T-helper 1 cell treated with Interleukin-12 subunit alpha and Interleukin-12 subunit beta and Interleukin-4 antibody, amounts not matched to agents 30 μg/mL and 1 μg/mL, for 36 hours (primary cell): ENCODE data around the gene KRTCAP2.

Experiments
- H3K27ac Mint-ChIP-seq: one replicate; pipeline ENCODE4 v1.8.0; 2021; ENCODE audit warnings: mild to moderate bottlenecking, mixed read lengths
- H3K27me3 Mint-ChIP-seq: one replicate; pipeline ENCODE4 v1.8.0; 2021; ENCODE audit warnings: low read depth, mixed read lengths
- H3K36me3 Mint-ChIP-seq: one replicate; pipeline ENCODE4 v1.8.0; 2021; ENCODE audit warnings: low read depth, mixed read lengths
- H3K4me1 Mint-ChIP-seq: one replicate; pipeline ENCODE4 v1.8.0; 2021; ENCODE audit warnings: low read depth, mixed read lengths
- H3K4me3 Mint-ChIP-seq: one replicate; pipeline ENCODE4 v1.8.0; 2021; ENCODE audit warnings: mild to moderate bottlenecking, moderate library complexity, mixed read lengths
- H3K9me3 Mint-ChIP-seq: one replicate; pipeline ENCODE4 v1.8.0; 2021; ENCODE audit warnings: mixed read lengths

The KRTCAP2 gene

DNA sequence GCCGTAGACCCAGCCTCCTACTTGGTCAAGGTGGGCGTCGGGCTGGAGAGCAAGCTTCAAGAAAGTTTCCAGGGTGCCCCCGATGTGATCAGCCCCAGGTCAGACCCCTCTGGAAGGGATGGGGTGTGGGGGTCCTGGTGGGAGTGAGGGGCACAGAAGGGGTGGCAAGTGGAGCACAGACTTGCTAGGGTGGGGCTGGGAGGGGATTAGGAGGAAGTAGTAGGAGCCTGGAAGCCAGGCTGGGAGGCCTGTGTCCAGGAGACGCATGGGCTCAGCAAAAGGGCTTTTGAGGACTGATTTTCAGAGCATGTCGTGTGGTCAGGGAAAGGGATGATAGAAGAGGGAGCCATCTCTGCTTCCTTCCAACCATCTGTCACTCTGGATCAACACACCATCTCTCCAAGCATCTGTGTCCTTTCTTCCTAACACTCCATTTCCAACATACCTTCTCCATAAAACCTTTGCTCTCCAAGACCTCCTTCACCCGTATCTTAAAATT, 9.0 kb upstream of the KRTCAP2 start:
- H3K4me3 Mint-ChIP-seq = no peak overlapping the region
- peaks cover 29% of the 10 kb centered on the region for H3K36me3 Mint-ChIP-seq
- no peaks in the 10 kb centered on the region for H3K27me3 Mint-ChIP-seq
- H3K4me1 Mint-ChIP-seq = peaks cover 13% of the 10 kb centered on the region
- H3K27ac Mint-ChIP-seq = no peak overlapping the region
- H3K9me3 Mint-ChIP-seq = no peaks in the 10 kb centered on the region

DNA sequence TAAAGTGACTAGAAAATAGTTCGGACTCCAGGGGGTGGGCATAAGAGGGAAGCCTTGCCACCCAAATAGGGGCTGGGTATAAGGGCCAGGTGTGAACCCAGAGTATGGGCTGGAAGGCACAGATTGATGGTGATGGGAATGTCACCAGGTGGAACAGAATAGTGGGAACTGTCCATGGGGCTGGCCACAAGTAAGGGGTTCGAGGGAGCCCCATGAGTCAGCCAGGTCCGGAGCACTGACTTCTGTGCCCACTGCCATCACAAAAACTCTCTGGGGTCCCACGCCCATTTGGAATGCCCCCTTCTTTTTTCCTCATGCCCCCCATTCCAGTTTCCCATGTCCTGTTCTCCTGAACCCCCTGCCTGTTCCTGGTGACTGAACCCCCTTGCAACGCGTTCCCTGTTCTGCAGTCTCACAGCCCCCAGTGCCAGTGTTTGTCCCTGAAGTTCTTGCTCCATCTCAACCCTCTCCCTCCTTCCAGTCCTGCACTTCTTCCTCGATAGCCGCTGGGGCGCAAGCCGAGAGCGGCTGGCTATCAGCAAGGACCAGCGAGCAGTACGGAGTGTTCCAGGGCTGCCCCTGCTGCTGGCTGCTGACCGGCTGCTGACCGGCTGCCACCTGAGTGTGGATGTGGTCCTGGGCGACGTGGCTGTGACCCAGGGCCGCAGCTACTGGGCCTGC, 8.4 kb upstream of the KRTCAP2 start:
- H3K27me3 Mint-ChIP-seq = no peaks in the 10 kb centered on the region
- no peak overlapping the region for H3K27ac Mint-ChIP-seq
- H3K9me3 Mint-ChIP-seq = no peaks in the 10 kb centered on the region
- peaks cover 32% of the 10 kb centered on the region for H3K36me3 Mint-ChIP-seq
- peaks cover 16% of the 10 kb centered on the region for H3K4me1 Mint-ChIP-seq
- H3K4me3 Mint-ChIP-seq = no peak overlapping the region

DNA sequence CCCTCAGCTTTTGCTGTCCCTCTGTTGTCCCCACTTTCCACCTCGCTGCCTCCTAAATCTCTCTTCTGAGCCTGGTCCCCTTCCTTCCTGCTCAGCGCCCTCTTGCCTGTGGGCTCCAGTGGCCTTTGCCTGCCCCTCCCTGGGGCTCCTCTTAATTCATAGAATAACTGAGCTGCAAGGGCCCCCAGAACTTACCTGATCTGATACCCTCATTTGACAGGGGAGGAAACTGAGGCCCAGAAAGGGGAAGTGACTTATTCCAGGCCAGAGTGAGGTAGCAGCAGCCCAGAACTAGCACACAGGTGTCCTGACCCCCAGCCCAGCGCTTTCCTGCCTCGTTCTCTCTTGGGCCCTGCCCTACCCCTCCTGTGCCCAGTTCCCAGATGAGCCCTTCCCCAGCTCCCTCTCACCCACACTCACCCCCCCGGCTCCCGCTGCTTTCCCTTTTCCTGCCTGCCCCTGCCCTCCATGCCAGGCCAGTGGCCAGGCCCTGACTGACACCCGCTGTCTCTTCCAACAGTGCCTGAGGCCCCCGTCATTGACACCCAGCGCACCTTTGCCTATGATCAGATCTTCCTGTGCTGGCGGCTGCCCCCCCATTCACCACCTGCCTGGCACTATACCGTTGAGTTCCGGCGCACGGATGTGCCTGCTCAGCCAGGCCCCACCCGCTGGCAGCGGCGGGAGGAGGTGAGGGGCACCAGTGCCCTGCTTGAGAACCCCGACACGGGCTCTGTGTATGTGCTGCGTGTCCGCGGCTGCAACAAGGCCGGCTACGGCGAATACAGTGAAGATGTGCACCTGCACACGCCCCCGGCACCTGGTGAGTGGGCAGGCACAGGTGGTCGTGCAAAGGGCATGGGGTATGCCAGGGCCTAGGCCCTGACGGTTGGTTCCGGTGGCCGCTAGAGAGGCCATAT, 6.3 kb upstream of the KRTCAP2 start:
- Mint-ChIP-seq H3K9me3 (no peaks in the 10 kb centered on the region), H3K27me3 (no peaks in the 10 kb centered on the region), H3K4me1 (peaks cover 33% of the 10 kb centered on the region), H3K36me3 (peaks cover 35% of the 10 kb centered on the region), H3K4me3 (no peak overlapping the region), H3K27ac (peak overlapping the region; percentile 43)

DNA sequence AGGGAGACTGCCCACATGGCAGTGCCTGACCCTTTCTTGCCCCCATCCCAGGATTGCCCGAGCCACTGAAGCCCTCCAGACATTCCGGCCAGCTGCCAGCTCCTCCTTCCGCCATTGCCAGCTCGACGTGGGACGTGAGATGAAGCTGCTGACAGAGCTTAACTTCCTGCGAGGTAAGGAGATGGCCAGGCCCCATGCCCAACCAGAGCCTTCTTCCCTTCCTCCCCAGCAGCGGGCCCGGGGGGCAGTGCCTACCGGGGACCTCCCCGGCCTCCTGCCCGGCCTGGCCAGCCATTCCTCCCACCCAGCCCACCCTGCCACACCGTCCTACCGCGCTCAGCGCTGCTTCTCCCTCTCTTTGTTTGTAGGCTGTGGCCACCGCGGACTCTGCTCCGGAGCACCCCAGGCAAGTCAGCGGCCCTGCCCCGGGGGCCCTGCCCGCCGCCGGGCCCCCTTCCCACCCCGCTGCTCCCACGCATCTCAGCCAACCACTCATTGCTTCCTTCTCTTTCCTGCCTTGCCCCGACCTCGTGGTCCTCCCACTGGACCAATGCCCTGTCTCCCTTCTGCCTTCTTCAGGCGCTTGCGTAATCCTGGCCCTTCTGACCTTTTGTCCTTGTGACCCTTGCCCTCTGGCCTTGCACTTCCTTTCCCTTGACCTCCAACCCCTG, 5.5 kb upstream of the KRTCAP2 start:
- Mint-ChIP-seq H3K9me3 (no peaks in the 10 kb centered on the region), H3K4me3 (no peak overlapping the region), H3K27ac (no peak overlapping the region), H3K27me3 (no peaks in the 10 kb centered on the region), H3K36me3 (peaks cover 31% of the 10 kb centered on the region), H3K4me1 (peaks cover 33% of the 10 kb centered on the region)

DNA sequence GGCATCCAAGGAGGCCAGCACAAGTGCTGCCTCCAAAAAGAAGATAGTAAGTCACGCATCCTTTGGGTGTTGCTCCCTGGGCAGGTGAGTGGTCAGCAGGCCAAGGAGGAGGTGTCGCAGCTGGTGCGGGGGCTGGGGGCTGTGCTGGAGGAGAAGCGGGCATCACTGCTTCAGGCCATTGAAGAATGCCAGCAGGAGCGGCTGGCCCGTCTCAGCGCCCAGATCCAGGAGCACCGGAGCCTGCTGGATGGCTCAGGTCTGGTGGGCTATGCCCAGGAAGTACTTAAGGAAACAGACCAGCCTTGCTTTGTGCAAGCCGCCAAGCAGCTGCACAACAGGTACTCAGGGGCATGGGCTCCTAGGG, 4.8 kb upstream of the KRTCAP2 start:
- no peak overlapping the region for H3K4me3 Mint-ChIP-seq
- H3K9me3 Mint-ChIP-seq = no peaks in the 10 kb centered on the region
- H3K4me1 Mint-ChIP-seq = peaks cover 39% of the 10 kb centered on the region
- H3K36me3 Mint-ChIP-seq = peaks cover 30% of the 10 kb centered on the region
- H3K27ac Mint-ChIP-seq = no peak overlapping the region
- H3K27me3 Mint-ChIP-seq = no peaks in the 10 kb centered on the region

DNA sequence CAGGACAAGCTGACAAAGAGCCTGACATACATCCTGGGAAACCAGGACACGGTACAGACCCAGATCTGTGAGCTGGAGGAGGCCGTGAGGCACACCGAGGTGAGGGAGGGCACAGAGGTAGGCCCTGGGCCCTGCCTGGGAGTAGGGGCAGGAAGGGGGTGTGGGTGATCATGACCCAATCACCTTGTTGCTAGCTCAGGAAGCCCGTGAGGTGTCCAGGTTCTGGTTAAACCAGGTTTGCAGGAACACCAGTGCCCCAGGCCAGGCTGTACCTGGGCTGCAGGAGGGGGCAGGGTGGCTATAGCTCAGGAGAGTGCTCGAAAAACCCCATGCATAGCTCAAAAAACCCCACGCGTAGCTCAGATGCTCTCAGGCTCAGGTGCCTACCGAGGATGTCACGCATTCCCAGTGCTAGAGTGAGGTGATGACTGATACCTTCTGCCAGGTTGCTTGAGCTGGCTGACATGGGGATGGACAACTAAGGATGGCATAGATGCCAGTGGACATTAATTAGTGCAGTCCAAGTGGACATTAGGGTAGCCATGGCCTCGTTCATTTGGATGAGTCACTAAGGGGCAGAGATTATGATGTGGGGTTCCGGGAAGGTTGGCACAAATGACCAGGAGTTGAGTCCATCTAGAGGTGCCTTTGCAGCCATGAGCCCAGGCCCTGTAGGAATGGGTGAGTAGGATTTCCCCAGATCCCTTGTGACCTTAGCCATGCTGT, 4.3 kb upstream of the KRTCAP2 start:
- peaks cover 42% of the 10 kb centered on the region for H3K4me1 Mint-ChIP-seq
- H3K9me3 Mint-ChIP-seq = no peaks in the 10 kb centered on the region
- no peaks in the 10 kb centered on the region for H3K27me3 Mint-ChIP-seq
- H3K27ac Mint-ChIP-seq = peak overlapping the region; percentile 32
- H3K4me3 Mint-ChIP-seq = no peak overlapping the region
- H3K36me3 Mint-ChIP-seq = peaks cover 30% of the 10 kb centered on the region

DNA sequence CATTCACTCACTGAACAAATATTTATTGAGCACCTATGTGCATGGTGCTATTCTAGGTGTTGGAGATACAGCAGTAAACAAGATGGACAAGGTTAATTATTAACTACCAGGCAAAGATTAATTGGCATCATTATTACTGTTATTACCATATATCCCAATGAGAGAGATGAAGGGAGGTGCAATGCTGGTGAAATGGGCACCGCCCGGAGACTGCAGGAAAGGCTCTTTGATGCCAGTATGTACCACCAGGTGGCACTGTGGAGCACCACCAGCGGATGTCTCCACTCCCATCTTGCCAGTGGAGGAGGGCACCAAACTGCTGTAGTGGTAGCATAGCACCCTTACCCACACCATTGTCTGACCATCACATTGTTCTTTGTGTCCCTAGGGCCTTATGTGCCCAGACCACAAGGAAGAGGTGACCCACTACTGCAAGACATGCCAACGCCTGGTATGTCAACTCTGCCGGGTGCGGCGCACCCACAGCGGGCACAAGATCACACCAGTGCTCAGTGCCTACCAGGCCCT, 3.5 kb upstream of the KRTCAP2 start:
- Mint-ChIP-seq H3K27ac (peak overlapping the region; percentile 32), H3K4me3 (peak overlapping the region; percentile 58), H3K4me1 (peaks cover 45% of the 10 kb centered on the region), H3K27me3 (no peaks in the 10 kb centered on the region), H3K9me3 (no peaks in the 10 kb centered on the region), H3K36me3 (peaks cover 28% of the 10 kb centered on the region)

DNA sequence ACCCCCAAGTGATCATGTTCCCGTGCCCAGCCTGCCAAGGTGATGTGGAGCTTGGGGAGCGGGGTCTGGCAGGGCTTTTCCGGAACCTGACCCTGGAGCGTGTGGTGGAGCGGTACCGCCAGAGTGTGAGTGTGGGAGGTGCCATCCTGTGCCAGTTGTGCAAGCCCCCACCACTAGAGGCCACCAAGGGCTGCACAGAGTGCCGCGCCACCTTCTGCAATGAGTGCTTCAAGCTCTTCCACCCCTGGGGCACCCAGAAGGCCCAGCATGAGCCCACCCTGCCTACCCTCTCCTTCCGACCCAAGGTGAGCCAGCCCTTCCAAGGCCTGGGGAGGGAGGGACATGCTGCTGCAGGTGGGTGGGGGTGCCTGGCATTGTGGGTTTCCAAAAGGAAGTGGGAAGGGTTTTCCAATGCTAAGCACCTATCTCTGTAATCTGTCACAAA, 2.8 kb upstream of the KRTCAP2 start:
- H3K4me3 Mint-ChIP-seq = peak overlapping the region; percentile 58
- H3K27ac Mint-ChIP-seq = no peak overlapping the region

DNA sequence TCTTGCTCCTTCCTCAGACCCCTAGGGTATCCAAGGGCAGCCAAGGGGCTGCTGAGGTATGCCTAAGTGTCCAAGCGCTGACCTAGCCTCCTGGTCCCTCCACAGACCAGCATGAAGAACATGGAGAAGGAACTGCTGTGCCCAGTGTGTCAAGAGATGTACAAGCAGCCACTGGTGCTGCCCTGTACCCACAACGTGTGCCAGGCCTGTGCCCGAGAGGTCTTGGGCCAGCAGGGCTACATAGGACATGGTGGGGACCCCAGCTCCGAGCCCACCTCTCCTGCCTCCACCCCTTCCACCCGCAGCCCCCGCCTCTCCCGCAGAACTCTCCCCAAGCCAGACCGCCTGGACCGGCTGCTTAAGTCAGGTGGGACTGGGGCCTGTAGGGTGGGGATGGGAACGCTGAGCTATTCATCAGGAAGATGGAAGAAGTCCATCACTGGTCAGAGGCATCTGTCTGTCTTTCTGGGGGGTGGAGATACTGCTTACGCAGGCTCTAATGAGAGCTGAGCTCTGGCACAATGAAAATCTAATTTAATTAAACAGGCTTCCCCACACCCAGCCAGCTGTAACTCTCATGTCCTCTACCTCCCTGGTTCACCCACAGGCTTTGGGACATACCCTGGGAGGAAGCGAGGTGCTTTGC, 2.3 kb upstream of the KRTCAP2 start:
- no peaks in the 10 kb centered on the region for H3K9me3 Mint-ChIP-seq
- peak overlapping the region; percentile 97 for H3K4me3 Mint-ChIP-seq
- H3K27me3 Mint-ChIP-seq = no peaks in the 10 kb centered on the region
- peaks cover 44% of the 10 kb centered on the region for H3K4me1 Mint-ChIP-seq
- peak overlapping the region; percentile 81 for H3K27ac Mint-ChIP-seq
- H3K36me3 Mint-ChIP-seq = peaks cover 26% of the 10 kb centered on the region

More for the DNA sequence above, 2.8 kb upstream of the KRTCAP2 start:
- H3K4me1 Mint-ChIP-seq = peaks cover 43% of the 10 kb centered on the region
- H3K36me3 Mint-ChIP-seq = peaks cover 24% of the 10 kb centered on the region
- no peaks in the 10 kb centered on the region for H3K9me3 Mint-ChIP-seq
- no peaks in the 10 kb centered on the region for H3K27me3 Mint-ChIP-seq

DNA sequence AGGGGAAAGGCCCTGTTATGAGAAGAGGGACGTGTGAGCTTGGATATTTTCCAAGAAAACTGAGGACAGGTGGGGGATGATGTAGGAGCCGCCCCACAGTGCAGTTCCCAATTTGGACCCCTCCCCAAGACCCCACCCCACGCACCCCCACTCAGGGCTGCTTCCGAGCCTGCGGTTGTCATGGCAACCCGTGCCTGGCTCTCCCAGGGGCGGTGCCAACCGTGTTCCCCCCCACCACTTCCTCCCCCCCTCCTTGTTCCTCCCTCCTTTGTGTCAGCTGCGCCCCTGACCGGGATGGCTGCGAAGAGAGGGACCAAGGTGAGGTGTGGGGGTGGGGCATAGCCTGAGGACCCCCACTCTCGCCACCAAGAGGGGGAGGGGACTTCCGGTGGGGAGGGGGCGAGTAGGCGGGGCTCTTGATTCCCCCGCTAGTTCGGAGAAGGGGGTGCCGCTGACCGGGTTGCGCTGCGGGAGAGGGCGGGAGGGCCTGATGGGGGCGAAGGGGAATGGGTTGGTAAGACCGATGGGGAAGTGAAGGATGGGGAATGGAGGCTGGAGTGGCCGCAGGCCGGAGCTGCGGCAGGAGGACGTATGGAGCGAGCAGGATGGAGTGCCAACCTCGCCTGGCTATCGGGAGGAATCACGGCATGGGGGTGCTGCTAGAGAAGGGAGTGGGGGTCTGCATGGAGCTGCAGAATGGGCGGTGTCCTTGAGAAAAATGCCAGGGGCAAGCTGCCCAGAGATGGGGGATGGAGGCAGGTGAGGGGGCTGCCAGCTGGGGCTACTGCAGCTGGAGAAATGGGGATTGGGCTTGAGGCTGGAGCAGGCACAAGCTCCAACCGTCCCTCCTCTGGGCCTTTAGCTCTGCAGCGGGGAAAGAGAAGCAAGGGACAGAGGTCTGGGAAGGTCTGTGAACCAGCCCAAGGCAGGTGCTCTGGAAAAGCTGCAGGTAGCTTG, 1.5 kb upstream of the KRTCAP2 start:
- Mint-ChIP-seq H3K9me3 (no peaks in the 10 kb centered on the region), H3K36me3 (peaks cover 29% of the 10 kb centered on the region), H3K4me1 (peaks cover 46% of the 10 kb centered on the region), H3K27me3 (no peaks in the 10 kb centered on the region), H3K27ac (peak overlapping the region; percentile 97), H3K4me3 (peak overlapping the region; percentile 97)

DNA sequence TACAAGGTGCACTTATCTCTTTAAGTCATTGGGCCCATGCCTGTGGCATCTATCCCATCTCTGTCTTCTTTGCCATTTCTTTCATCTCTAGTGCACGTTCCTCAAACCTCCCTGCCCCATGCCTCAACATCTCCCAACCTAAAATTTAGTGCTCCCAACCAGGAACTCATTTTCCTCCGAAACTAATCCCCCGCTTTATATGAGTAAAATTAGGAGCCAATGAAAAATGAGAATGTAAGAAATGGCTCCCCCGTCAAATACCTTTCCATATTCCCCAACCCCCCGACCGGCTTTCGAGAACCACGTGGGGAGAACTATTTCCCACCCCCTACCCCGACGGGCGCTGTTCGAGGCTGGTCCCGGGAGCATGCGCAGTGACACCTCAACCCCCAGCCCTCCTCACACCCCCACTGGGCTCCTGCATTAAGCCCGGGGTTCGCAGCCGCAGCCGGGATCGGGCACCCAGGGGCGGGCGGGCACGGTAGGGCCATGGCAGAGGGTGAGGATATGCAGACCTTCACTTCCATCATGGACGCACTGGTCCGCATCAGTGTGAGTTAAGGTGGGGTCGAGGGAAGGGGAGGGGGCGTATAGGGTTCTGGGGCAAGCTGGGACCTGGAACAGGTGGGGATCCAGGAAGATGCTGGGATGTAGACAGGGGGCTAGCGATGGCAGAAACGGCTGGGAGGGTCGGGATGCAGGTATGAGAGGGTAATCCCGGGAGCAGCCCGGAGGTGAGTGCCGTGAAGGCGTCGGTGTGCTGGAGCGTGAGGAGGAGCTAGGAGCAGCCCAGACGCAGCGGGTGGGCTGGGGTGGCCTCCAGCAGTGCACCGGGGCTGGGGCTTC, 597 bp upstream of the KRTCAP2 start, which contains the start of gene TRIM46:
TSS of gene TRIM46 (plus strand) at position 372 of the 846 bp plus-strand sequence. CDS start at position 490, 118 bp downstream.
- H3K4me1 Mint-ChIP-seq = peaks cover 42% of the 10 kb centered on the region
- peaks cover 28% of the 10 kb centered on the region for H3K36me3 Mint-ChIP-seq

More for the DNA sequence above, 597 bp upstream of the KRTCAP2 start, which contains the start of gene TRIM46:
- peak within 1 kb of the TSS; percentile 97 for H3K4me3 Mint-ChIP-seq
- peak within 1 kb of the TSS; percentile 97 for H3K27ac Mint-ChIP-seq
- H3K27me3 Mint-ChIP-seq = no peaks in the 10 kb centered on the region
- H3K9me3 Mint-ChIP-seq = no peaks in the 10 kb centered on the region
